ENCODE data around the gene CRX. TPM values are rescaled to one million over a fixed set of nuclear protein-coding genes. Genes with fewer than 3 reads are reported as not detected.
"Not testable (repeated sequence)": the region's sequence is repeated elsewhere in the genome, so short reads cannot be mapped to it uniquely, and the experiment has no call there.

Gene CRX
- total RNA-seq, 2 donors from 2014 or later = not detected

DNA sequence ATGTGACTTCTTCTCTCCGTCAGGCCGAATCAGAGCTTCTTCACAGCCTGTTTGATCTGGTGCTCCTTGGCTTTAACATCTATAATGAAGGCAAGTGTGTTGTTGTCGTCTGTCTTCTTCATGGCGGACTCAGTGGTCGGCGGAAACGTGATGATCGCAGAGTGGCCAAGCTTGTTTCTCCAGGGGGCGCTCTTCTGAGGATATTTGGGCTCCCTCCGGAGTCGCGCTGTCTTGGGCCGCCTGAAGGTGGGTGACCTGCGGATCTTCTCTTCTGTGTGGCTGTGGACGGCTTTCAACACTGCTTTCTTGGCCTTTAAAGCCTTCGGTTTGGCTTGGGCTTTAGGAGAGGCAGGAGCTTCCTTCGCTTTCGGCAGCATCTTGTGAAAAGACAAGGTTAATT, 27.2 kb upstream of the CRX start:
- ATAC-seq (no peak), DNase-seq (ENCODE audit: low spot score) (no peak)
- H3K9me3 Mint-ChIP-seq = no peaks in the 10 kb centered on the region
- peaks cover 0 to 2% of the 10 kb centered on the region in 2 donors for H3K4me1 Mint-ChIP-seq (ENCODE audit: low read depth in 2 of 2)
- no peak overlapping the region for H3K27ac Mint-ChIP-seq
- no peak overlapping the region for H3K4me3 Mint-ChIP-seq
- peaks cover 0 to 5% of the 10 kb centered on the region in 2 donors for H3K27me3 Mint-ChIP-seq
- H3K36me3 Mint-ChIP-seq = no peaks in the 10 kb centered on the region

DNA sequence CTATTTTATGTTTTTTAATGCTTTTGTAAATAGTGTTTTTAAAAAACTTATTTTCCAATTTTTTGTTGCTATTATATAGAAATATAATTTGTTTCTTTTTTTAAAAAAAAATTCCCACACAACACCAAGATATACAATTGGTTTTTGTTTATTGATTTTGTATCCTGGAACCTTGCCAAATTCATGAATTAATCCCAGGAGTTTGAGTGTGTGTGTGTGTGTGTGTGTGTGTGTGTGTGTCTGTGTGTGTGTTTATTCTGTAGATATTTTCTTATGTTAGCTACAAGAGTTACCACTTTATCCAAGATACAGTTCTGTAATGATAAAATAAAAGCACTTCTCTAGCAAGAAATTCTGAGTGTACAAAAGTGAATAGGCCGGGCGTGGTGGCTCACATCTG, 25.0 kb upstream of the CRX start:
- Mint-ChIP-seq H3K9me3 (no peaks in the 10 kb centered on the region), H3K4me1 (ENCODE audit: low read depth in 2 of 2) (no peaks in the 10 kb centered on the region), H3K4me3 (no peak overlapping the region), H3K36me3 (peaks cover 6% of the 10 kb centered on the region), H3K27me3 (peaks cover 0 to 5% of the 10 kb centered on the region in 2 donors), H3K27ac (no peak overlapping the region)
- ATAC-seq (no peak), DNase-seq (ENCODE audit: low spot score) (no peak)

DNA sequence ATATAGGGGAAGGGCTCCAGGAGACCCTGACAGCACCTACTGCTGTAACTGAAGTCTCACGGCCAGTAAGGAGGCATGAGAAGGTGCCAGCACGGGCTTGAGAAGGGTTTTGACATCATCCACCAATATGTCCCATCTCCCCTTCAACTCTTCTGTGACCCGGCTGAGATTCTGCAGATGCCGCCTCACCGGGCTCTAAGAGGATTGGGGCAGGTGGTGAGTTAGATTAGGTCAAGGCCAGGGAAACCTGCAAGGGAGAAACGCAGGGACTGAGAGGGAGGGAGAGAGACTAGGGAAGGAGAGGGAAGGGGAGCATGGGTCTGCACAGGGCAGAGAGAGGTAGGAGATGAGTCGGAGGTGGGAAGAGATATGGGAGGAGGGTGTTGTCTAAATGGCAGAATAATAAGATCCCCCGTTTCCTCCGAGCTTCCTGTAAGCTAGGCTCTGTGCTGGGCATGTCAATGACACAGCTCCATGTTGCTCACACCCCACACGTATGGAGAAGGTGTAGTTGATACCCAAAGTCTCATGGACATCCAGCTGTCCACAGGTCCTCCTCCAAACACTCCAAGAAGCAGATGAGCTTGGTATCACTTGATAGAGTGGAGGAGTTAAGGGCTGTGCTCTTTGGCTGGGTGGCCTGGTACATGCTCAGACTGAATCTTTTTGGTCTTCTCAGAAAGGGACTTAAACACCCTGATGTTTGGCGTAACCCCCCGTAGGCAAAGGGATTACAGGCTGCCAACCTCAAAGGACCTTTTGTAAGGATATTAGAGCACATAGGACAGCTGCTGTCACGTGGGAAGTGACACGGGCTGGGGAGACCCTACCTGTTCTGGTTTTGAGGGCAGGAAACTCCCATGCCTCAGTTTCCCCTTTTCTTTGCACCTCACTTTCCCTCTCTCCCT, 23.5 kb upstream of the CRX start:
- no peak overlapping the region for H3K27ac Mint-ChIP-seq
- peaks cover 0 to 5% of the 10 kb centered on the region in 2 donors for H3K27me3 Mint-ChIP-seq
- peaks cover 6% of the 10 kb centered on the region for H3K36me3 Mint-ChIP-seq
- H3K9me3 Mint-ChIP-seq = no peaks in the 10 kb centered on the region
- H3K4me1 Mint-ChIP-seq (ENCODE audit: low read depth in 2 of 2) = no peaks in the 10 kb centered on the region
- DNase-seq (ENCODE audit: low spot score) (no peak), ATAC-seq (no peak)
- H3K4me3 Mint-ChIP-seq = no peak overlapping the region

DNA sequence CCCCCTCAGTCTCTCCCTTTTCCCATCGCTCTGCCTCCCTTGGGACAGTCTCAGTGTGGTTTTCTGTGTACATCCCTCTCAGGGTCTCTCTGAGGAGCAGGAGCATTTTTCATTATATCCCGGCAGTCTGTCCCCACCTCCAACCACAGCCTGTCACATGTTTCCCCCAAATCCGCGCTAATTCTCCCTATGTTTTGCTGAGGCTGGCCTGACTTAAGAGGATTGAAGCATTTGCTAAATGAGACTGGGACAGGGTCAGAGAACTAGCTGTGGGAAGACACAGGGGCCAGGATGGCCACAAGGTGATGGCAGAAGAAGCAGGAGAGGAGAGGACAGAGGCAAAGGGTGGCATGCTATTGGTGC, 22.9 kb upstream of the CRX start:
- Mint-ChIP-seq H3K27ac (no peak overlapping the region), H3K9me3 (no peaks in the 10 kb centered on the region), H3K4me3 (no peak overlapping the region), H3K4me1 (ENCODE audit: low read depth in 2 of 2) (no peaks in the 10 kb centered on the region), H3K36me3 (peaks cover 6% of the 10 kb centered on the region), H3K27me3 (peaks cover 0 to 5% of the 10 kb centered on the region in 2 donors)
- no peak for ATAC-seq
- DNase-seq (ENCODE audit: low spot score) = no peak

DNA sequence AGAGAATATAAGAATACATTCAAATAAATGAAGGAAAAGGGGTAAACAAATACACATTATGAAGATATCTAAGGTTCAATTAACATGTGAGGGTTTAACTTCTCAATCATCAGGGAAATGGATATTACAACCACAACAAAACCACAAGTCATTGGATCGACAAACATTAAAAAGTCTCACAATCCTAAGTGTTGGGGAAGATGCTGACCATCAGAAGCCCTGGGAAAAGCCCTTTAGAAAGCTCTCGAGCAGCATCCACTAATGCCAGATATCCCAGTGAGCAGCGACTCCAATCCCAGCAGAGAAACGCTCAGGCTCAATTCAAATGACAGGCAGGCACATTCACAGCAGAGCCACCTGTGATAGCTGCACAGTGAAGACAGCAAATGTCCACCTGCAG, 20.5 kb upstream of the CRX start:
- Mint-ChIP-seq H3K27me3 (peaks cover 0 to 7% of the 10 kb centered on the region in 2 donors), H3K4me3 (no peak overlapping the region), H3K36me3 (peaks cover 6% of the 10 kb centered on the region), H3K4me1 (ENCODE audit: low read depth in 2 of 2) (no peaks in the 10 kb centered on the region), H3K9me3 (no peaks in the 10 kb centered on the region), H3K27ac (no peak overlapping the region)
- DNase-seq (ENCODE audit: low spot score) = no peak
- ATAC-seq = no peak

DNA sequence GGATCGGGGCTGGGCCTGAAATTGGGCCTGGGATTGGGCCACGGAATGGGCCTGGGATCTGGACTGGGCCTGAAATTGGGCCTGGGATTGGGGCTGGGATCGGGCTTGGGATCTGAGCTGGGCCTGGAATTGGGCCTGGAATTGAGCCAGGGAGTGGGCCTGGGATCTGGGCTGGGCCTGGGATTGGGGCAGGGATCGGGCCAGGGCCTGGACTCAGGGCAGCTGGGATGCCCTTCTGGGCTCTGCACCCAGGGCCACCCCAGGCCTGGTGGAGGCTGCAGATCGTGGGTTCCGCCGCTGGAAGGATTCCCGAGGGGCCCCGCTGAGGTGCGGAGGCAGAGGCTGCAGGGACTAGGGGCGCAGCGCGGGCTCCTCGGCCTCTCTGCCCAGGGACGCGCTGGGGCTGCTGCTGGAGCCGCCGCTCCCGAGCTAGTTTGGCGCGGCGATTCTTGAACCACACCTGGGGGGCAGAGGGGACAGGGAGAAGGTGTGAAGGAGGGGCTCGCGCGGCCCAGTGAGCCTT, 19.2 kb upstream of the CRX start:
- Mint-ChIP-seq H3K27ac (no peak overlapping the region), H3K9me3 (no peaks in the 10 kb centered on the region), H3K36me3 (peaks cover 6% of the 10 kb centered on the region), H3K4me1 (ENCODE audit: low read depth in 2 of 2) (no peaks in the 10 kb centered on the region), H3K4me3 (no peak overlapping the region), H3K27me3 (peaks cover 0 to 9% of the 10 kb centered on the region in 2 donors)
- ATAC-seq (no peak), DNase-seq (ENCODE audit: low spot score) (no peak)

DNA sequence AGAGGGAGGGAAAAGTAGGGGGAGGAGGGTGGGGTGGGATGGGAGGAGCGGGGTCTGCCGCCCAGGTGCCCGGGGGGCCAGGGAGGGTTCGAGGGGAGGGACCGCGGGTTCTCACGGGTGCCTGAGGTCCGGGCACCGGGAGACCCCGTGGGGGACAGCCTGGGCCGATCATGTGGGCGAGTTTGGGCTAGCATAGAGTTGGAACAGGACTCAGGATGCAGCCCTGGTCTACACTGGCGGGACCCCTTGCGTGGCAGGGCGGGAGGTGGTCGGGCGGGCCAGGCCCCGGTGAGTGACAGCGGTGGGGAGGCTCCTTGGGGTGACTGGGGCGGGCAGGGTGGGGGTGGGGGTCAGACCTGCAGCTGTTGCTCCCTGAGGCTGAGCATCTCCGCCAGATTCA, 18.6 kb upstream of the CRX start:
- H3K4me1 Mint-ChIP-seq (ENCODE audit: low read depth in 2 of 2); H3K27ac Mint-ChIP-seq; H3K27me3 Mint-ChIP-seq; H3K36me3 Mint-ChIP-seq; DNase-seq (ENCODE audit: low spot score); H3K4me3 Mint-ChIP-seq; H3K9me3 Mint-ChIP-seq: not testable (repeated sequence)
- ATAC-seq = peak in 1 of 2 donors; percentile 8

DNA sequence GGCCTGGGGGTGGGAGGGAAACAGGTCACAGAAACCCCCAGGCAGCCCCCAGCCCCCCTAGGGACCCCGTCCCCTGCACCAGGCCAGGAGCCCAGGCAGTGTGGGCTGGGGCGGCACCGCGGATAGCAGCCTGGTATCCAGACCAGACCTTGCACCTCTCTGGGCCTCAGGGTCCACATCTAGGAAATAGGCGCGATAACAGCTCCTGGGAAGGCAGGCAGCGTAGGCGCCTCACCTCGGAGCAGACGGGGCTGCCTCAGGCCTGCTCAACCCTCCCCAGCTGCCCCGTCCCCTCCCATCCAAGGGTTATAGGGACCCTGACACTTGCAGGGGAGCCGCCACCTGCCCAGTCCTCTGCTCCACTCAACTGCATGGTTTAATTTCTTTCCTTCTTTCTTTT, 18.1 kb upstream of the CRX start:
- ATAC-seq = peak in 1 of 2 donors; percentile 43
- not testable (repeated sequence) for H3K4me3 Mint-ChIP-seq; H3K4me1 Mint-ChIP-seq (ENCODE audit: low read depth in 2 of 2); DNase-seq (ENCODE audit: low spot score); H3K36me3 Mint-ChIP-seq; H3K27me3 Mint-ChIP-seq; H3K9me3 Mint-ChIP-seq; H3K27ac Mint-ChIP-seq

DNA sequence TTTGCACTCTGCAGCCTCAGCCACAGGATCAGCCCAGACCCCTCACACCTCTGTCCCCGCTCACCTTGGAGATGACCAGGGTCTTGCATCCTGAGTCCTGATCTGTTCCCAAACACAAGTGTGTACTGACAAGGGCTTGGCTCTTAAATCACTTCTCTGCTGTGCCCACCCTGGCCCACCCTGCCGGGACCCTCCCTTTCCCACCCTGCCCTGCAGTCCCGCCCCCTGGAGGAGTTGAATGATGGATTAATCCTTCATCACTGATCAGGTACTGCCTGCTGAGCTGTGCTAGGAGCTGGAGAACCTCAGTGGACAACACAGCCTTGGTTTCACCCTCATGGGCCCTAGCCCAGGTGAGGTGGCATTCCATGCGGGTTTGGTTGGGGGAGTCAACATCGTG, 17.3 kb upstream of the CRX start, which contains the start of gene TPRX1:
Gene TPRX1, minus strand, starts transcription at position 101 of the 400 bp plus-strand sequence. Its CDS starts 12 bp downstream, at position 89.
- ATAC-seq = peak in 1 of 2 donors; percentile 31
- H3K36me3 Mint-ChIP-seq; DNase-seq (ENCODE audit: low spot score); H3K27me3 Mint-ChIP-seq; H3K27ac Mint-ChIP-seq; H3K9me3 Mint-ChIP-seq; H3K4me3 Mint-ChIP-seq; H3K4me1 Mint-ChIP-seq (ENCODE audit: low read depth in 2 of 2): not testable (repeated sequence)

DNA sequence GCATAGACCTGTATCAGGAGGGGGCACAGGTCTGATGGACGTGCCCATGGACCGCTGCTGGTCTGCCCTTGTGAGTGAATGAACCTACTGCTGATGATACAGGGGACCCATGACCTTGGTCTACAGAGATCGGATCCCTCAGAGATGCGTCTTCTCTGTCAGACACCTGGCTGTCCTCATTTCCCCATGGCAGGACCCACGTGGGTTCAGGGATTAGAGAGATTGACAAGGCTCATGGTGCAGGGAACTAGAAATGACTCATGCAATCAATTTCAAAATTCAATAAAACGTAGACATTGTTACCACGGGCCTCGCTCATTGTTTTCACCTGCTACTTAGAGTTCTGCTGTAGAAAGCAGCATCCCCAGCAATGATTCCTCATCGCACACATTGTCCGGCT, 16.4 kb upstream of the CRX start:
- Mint-ChIP-seq H3K36me3 (peaks cover 6% of the 10 kb centered on the region), H3K4me3 (no peak overlapping the region), H3K9me3 (no peaks in the 10 kb centered on the region), H3K4me1 (ENCODE audit: low read depth in 2 of 2) (no peaks in the 10 kb centered on the region), H3K27me3 (peaks cover 0 to 4% of the 10 kb centered on the region in 2 donors), H3K27ac (no peak overlapping the region)
- ATAC-seq (peak in 1 of 2 donors; percentile 28), DNase-seq (ENCODE audit: low spot score) (no peak)

DNA sequence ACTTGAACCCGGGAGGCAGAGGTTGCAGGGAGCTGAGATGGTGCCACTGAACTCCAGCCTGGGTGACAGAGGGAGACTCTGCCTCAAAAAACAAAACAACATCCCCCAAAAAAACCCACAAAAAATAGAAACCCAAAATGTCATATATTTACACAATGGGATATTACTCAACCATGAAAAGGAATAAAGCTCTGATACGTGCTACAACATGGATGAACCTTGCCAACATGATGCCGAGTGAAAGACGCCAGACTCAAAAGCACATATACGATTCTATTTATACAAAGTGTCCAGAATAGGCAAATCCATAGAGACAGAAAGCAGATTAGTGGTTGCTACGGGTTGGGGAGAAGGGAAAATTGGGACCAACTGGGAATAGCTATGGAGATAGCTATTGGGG, 15.3 kb upstream of the CRX start:
- Mint-ChIP-seq H3K4me3 (no peak overlapping the region), H3K27me3 (peaks cover 0 to 7% of the 10 kb centered on the region in 2 donors), H3K4me1 (ENCODE audit: low read depth in 2 of 2) (no peaks in the 10 kb centered on the region), H3K9me3 (no peaks in the 10 kb centered on the region), H3K27ac (no peak overlapping the region), H3K36me3 (no peaks in the 10 kb centered on the region)
- ATAC-seq (no peak), DNase-seq (ENCODE audit: low spot score) (no peak)

DNA sequence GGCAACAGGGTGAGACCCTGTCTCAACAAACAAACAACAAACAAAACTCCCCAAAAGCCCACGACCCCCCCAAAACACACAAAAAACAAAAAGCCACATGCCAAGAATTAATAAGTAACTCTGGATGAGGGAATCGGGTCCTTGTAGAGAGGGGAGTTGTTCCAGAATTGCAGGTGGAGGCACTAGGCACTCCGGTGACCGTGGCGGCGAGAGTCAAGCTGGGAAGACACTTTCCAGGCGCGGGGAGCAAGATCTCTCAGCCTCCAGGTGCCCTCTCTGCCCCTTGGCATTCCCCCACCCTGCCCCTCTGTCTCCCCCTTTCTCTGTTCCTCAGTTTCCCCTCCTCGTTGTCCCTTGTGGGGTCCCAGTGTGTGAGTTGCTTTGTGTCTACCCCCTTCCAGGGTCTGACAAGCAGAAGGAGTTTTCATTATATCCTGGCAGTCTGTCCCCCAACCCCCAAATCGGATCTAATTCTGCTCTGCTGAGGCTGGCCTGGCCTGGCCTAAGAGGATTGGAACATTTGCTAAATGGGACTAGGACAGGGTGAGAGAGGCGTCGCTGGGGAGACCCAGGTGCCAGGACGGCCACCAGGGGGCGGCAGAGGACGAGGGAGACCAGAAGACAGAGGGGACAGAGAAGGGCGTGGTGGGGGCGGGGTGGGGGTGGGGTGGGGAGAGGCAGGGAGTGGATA, 8.3 kb upstream of the CRX start:
- Mint-ChIP-seq H3K36me3 (no peaks in the 10 kb centered on the region), H3K4me3 (no peak overlapping the region), H3K4me1 (ENCODE audit: low read depth in 2 of 2) (no peaks in the 10 kb centered on the region), H3K27ac (no peak overlapping the region), H3K9me3 (no peaks in the 10 kb centered on the region), H3K27me3 (peaks cover 6 to 8% of the 10 kb centered on the region in 2 donors)
- peak; percentile 69 for DNase-seq (ENCODE audit: low spot score)
- ATAC-seq = peak; percentile 62 to 83

DNA sequence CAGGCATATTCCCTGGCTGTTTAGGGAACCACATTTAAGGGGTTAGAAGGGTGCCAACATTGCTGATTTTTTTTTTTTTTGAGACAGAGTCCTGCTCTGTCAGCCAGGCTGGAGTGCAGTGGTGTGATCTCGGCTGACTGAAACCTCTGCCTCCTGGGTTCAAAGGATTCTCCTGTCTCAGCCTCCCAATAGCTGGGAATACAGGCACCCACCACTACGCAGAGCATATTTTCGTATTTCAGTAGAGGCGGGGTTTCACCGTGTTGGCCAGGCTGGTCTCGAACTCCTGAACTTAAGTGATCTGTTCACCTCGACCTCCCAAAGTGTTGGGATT, 7.8 kb upstream of the CRX start:
- DNase-seq (ENCODE audit: low spot score) = no peak
- no peaks in the 10 kb centered on the region for H3K9me3 Mint-ChIP-seq
- no peaks in the 10 kb centered on the region for H3K36me3 Mint-ChIP-seq
- H3K27ac Mint-ChIP-seq = no peak overlapping the region
- no peak overlapping the region for H3K4me3 Mint-ChIP-seq
- no peaks in the 10 kb centered on the region for H3K4me1 Mint-ChIP-seq (ENCODE audit: low read depth in 2 of 2)
- H3K27me3 Mint-ChIP-seq = peaks cover 10 to 11% of the 10 kb centered on the region in 2 donors
- no peak for ATAC-seq

DNA sequence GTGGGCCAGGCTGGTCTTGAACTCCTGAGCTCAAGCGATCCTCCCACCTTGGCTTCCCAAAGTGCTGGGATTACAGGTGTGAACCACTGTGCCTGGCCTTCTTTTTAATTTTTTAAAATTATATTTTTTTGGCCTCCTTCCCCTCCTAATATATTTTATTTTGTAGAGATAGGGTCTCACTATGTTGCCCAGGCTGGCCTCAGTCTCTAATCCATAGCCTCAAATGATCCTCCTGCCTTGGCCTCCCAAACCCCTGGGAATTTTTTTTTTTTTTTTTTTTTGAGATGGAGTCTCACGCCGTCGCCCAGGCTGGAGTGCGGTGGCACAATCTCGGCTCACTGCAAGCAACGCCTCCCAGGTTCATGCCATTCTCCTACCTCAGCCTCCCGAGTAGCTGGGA, 5.5 kb upstream of the CRX start:
- H3K36me3 Mint-ChIP-seq; ATAC-seq; H3K4me3 Mint-ChIP-seq; DNase-seq (ENCODE audit: low spot score); H3K4me1 Mint-ChIP-seq (ENCODE audit: low read depth in 2 of 2); H3K27ac Mint-ChIP-seq; H3K9me3 Mint-ChIP-seq: not testable (repeated sequence)
- peaks cover 25 to 31% of the 10 kb centered on the region in 2 donors for H3K27me3 Mint-ChIP-seq

All from natural killer cell treated with Interleukin-12 subunit alpha and Interleukin-12 subunit beta and Interleukin-15 and Interleukin-18, amount 100 ng/mL, for 72 hours (primary cell).